NCI-H446 (cell line): ENCODE measurements around the gene ITPK1.
"Not testable (repeated sequence)": the region's sequence is repeated elsewhere in the genome, so short reads cannot be mapped to it uniquely, and the experiment has no call there.

Experiments used
- DNase-seq, 2 experiments: peaks; one replicate each; lab custom pipeline; 2025; lab: John Stamatoyannopoulos, UW

ITPK1 gene

GRCh38 chr14:93084866-93085857 lies 30.6 kb downstream of the ITPK1 start:
- DNase-seq, result no peak

DNA sequence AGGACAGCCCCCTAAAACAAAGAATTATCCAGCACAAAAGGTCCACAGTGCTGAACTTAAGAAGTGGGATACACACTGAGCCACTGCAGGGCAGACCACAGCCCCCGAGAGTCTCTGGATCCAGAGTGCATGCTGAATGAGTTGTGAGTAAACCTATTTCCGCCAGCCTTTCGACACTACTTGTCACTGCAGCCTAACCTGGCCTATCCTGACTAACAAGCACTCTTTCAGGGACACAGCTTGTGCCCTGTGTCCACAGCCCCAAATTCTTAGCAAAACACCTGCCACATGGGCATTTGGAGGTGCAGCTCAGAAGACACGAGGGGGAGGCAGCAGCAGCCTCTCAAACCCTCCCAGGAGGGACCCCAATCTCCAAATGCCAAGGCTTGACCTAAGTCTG lies 31.3 kb downstream of the ITPK1 start:
- DNase-seq, result no peak

DNA sequence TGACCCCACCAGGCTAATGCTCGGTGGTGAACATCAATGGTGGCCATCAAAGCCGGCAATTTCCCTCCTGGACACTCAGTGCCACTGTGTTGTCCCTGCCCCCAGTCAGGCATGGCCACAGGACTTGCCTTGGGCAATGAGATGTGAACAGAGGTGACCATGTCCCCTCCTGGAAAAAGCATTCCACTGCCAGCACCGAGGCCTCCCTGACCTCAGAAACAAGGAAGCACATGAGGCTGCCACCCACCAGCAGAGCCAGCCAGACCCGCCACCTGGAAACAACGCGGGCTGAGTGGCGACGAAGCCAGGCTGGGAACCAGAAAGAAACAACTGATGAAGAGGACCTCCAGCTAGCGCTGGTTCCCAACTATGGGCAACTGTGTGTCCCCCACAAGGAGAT lies 31.8 kb downstream of the ITPK1 start:
- no peak for DNase-seq

DNA sequence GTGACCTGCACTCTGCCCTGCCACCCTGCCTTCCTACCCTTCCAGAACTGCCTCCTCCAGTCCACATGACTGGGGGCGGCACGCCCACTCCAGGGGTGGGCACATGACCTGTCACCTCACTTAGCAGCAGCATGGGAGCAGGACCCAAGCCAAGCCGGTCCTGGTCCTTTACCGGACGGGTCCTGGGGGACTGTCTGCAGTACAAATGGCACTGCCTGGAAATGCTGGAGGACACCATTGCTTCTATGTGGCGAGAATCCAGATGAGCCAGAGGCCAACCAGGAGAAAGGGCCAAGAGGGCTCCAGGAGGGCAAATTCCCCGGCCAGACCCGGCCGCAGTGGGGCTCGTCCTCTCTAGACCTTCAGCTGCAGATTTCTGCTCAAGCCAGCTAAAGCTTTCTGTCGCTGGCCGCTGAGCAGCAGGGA lies 33.1 kb downstream of the ITPK1 start:
- DNase-seq, result no peak

DNA sequence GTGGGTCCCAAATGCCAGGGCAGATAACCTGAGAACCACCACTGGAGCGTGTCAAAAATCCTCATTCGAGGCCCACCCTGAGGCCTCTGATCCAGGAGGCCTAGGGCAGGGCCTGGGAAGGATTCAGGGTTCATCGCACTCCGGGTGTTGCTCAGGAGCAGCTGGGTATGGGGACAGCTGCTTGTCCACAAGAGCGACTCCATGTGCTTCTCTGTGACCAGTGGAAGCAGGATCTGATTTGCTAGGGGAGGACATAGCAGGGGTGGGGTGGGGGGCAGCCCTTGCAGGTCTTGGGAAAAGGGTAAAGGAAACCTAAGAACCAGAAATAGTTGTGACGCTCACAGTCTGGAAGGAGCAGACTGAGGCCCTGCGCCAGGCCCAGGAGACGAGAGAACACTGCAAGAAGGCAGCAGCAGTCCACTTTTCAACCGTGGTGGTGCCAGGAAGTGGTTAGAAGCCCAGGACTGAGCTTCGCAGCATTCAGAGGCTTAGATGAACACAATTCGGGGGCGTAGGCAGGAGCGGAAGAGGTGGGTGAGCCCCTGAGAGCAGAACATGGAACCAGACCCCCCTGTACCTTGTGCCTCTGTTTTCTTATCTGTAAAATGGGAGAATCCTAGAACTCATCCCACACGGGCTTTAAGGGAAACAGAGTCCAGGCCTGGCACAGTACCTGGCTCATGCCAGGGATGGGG lies 33.7 kb downstream of the ITPK1 start:
- no peak for DNase-seq

GRCh38 chr14:93079865-93080403 lies 35.8 kb downstream of the ITPK1 start:
- DNase-seq, result no peak

DNA sequence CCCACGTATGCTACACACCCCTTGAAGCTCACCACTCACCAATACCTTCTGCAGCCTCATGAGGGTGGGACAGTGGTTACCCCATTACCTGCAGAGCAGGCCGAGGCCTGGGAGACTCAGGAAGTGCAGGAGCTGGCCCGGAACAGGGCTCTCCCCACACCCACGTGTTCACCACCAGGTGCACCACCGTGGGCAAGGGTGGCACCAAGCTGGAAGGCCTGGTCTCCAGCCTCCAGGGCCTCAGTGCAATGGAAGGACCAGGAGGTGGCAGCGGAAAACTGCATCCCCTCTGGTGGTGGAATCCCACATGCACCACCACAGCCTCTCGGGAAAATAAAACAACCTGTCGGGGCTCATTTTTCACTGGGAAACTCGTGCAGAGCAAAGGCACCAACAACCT lies 36.4 kb downstream of the ITPK1 start:
- no peak for DNase-seq

DNA sequence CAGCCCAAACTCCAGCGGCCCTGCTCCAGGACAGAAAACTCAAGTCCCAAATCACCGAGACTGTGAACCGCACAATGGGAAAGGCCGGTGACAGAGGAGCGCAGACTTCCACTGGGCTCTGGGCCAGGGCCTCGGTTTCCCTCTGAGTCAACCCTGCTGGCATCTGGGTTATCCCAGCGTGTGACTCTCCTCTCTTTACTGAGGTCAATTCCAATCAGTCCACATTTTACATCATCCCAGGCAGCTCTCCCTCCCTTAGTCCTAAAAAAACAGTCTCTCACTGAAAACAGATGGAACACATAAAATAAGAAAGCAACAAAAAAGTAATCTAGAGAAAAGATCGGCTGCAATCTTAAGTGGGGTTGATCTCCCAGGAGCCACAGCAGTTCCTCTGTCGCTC lies 36.9 kb downstream of the ITPK1 start:
- DNase-seq, result no peak

GRCh38 chr14:93076755-93077154 lies 39.0 kb downstream of the ITPK1 start:
- DNase-seq, result no peak

DNA sequence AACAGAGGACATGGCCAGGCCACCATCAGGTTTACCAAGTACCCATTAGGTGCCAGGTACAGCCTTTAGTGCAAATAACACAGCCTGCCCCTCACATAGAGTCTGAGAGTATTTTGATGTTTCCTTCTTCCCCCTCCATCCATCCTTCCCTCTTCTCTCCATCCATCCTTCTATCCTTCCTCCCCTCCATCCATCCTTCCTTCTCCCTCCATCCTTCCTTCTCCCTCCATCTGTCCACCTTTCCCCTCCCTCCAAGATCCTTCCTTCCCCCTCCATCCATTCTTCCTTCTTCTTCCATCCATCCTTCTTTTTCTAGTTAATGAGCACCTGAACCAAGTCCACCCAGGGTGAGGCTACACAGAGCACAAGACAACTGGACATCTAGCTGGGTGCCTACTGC lies 39.8 kb downstream of the ITPK1 start:
- no peak for DNase-seq

DNA sequence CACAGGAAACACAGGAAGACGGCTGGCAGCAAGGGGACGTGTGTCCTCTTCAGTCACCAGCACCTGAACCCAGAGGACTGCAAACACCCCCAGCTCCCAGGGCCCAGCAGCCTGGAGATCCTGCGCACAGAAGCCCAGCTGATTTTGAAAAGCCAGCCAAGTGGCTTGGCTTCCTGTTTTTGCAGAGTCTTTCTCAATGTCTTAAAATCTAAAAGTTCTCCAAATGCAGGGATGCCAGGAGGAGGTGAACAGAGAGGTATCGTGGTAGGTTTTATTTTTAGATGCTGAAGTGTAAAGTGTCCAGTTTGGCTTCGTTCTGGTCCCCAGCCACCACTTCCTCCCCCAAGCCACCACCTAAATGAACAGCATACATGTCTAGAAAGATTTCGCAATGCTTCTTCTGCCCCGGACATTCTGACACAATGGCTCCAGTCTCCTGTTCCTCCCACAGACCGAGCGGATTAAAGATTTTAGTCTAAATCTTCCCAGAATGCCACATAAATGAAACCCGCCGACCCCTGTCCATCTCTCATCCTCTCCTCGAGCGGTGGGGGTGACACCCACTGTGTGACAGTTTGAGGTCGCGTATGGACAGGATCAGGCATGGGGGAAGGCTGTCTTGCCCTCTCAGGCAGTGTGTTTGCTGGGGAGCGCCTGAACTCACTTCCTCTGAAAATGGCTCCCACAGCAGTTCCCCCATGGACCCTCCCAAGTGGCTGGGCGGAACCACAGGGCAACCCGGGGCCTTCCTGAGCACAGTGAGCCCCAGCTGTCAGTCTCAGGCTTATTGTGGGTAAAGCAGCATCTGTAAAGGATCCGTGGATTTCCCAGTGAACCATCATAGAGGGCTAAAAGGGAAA lies 41.6 kb downstream of the ITPK1 start:
- DNase-seq, result no peak

DNA sequence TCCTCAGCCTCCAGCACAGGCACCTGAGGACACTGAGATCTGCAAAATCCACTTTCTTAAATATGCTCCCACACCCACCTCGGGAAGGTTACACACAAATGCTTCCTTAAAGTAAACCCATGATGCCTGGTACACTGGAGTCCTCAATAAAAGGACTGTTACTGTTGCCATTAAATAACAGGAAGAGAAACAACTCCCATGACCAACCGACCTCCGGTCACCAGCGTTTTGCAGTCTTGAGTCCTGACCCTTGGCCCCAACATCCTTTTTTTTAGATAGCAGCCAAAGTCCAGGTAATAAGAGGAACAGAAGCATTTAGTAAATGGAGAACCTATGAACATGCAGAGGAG lies 42.4 kb downstream of the ITPK1 start:
- no peak for DNase-seq

- DNase-seq, result no peak
Measured at GRCh38 chr14:93072659-93073357, 42.9 kb downstream of the ITPK1 start.

DNA sequence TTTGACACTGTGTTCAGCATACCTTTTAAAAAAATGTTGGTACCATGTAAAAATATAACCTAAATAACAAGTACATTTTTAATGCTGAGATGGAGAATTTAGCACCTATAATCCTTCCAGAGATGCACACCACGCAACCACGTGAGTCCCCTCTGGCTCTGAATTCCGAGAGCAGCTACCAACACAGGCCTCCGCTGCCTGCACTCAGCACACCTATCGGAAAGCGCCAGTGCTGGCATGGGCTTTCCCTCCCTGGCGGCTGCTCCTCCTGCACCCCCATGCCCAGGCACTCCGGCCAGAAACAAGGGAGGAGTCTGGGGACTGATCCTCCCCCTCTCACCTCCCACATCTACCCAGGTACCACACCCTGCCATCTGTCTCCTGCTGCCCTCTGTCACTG lies 47.0 kb downstream of the ITPK1 start:
- DNase-seq, result no peak

DNA sequence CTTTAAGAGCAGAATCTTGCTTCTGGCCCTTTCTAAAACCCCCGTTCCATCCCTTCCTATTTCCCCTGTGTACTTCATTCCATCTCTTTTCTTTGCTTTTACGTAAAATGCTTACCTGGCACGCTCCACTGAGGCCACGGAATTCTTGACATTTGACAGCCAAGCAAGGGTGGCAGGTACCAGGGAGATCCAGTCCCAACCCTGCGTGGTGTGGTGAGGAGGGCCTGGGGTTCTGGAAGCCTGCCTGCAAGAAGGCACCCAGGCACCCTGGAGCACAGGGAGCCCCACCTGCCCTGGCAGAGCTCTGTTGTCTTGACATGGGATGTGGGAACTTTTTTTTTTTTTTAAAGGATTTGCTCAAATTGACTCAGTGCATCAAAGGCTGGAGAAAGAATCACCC lies 48.6 kb downstream of the ITPK1 start:
- DNase-seq, result no peak

- DNase-seq, result no peak
Measured at GRCh38 chr14:93065272-93065730, 50.4 kb downstream of the ITPK1 start.

DNA sequence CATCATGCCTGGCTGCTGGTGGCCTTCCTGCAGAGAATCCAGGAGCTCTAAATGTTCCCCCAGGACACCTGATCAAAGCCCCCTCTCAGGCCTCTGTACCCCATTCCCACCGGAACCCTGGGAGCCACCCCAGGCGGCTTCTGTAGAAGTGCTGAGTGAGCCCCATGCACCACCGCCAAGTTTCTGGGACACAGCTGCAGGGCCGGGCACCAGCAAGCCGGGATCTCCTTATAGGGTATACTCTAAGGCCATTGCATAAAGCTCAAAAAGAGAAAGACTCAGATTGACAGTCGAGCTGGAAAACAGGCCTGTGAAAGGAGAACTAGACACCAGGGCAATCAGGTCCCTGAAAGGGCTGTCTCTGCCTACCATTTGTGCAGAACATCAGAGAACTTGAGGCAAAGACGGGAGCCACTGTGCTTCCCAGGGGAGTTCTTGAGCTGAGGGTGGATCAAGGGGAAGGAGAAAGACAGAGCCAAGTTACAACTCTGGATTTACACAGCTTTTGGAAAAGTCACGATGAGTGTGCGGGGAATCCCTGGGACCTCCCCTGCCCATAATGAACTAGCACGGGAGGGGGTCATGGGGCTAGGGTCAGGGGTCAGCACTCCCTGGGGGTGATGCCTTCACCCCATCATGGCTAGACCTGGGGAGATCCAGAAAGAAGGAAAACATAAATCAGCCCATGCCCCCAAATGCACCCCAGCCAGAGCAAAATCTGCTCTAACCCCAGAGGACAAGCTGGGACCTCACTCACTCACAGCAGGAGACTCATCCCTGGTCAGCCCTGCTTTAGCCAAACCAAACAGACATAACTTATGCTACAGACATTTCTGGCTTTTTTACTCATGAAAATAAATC lies 51.1 kb downstream of the ITPK1 start:
- no peak for DNase-seq

GRCh38 chr14:93063393-93063792 lies 52.3 kb downstream of the ITPK1 start:
- no peak for DNase-seq

DNA sequence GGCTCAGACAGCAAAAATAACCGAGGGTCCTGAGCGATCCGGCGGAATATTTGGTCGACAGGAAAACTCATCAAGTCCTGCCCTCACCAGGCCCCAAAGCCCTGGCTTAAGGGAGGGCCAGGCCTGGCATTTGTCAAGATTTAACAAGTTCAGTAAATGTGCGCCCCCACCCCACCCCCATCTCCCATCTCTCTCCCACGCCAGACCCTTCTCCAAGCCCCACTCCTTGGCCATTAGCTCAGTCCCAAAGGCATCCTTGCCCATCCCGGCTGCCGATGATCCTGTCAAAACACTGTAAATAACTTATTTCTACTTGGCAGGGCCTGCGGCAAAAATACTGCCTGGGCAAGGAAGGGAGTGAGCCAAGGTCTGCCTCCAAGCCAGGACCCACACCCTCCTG lies 52.8 kb downstream of the ITPK1 start:
- peak in 1 of 2 experiments; percentile 11 for DNase-seq

- DNase-seq, result not testable (repeated sequence)
Measured at GRCh38 chr14:93062013-93062412, 53.7 kb downstream of the ITPK1 start.
